ENCODE data around the gene MVB12A.

The MVB12A gene

GRCh38 chr19:17458970-17459369 is 39.1 kb downstream of the MVB12A start:
- Histone ChIP-seq H3K27me3 (replicated peaks; ENCODE audit: control insufficient read depth, insufficient read depth, low read length) (no peaks in the 10 kb centered on the region), H3K4me3 (replicated peaks; ENCODE audit: low read depth, low read length) (no peak overlapping the region), H3K36me3 (ENCODE audit: control insufficient read depth, insufficient read depth, low read length) (no peaks in the 10 kb centered on the region)
- no peak for TF ChIP-seq CTCF (IDR thresholded peaks at IDR 0.05; ENCODE audit: insufficient read depth, low read length, poor library complexity, severe bottlenecking)
- DNase-seq (ENCODE audit: extremely low read depth, insufficient read length): no peak

GRCh38 chr19:17460372-17461230 is 40.8 kb downstream of the MVB12A start, which contains the start of gene NXNL1:
TSS of gene NXNL1 (minus strand) at chr19:17460926. CDS start at chr19:17460869, 57 bp downstream.
- Histone ChIP-seq H3K27me3 (replicated peaks; ENCODE audit: control insufficient read depth, insufficient read depth, low read length) (no peaks in the 10 kb centered on the region), H3K36me3 (ENCODE audit: control insufficient read depth, insufficient read depth, low read length) (no peaks in the 10 kb centered on the region), H3K4me3 (replicated peaks; ENCODE audit: low read depth, low read length) (no peak within 1 kb of the TSS)
- no peak for DNase-seq (ENCODE audit: extremely low read depth, insufficient read length)
- TF ChIP-seq CTCF (IDR thresholded peaks at IDR 0.05; ENCODE audit: insufficient read depth, low read length, poor library complexity, severe bottlenecking): no peak

GRCh38 chr19:17466487-17466850 is 46.6 kb downstream of the MVB12A start:
- DNase-seq (ENCODE audit: extremely low read depth, insufficient read length): no peak
- Histone ChIP-seq H3K4me3 (replicated peaks; ENCODE audit: low read depth, low read length) (no peak overlapping the region), H3K36me3 (ENCODE audit: control insufficient read depth, insufficient read depth, low read length) (no peaks in the 10 kb centered on the region), H3K27me3 (replicated peaks; ENCODE audit: control insufficient read depth, insufficient read depth, low read length) (no peaks in the 10 kb centered on the region)
- no peak for TF ChIP-seq CTCF (IDR thresholded peaks at IDR 0.05; ENCODE audit: insufficient read depth, low read length, poor library complexity, severe bottlenecking)

DNA sequence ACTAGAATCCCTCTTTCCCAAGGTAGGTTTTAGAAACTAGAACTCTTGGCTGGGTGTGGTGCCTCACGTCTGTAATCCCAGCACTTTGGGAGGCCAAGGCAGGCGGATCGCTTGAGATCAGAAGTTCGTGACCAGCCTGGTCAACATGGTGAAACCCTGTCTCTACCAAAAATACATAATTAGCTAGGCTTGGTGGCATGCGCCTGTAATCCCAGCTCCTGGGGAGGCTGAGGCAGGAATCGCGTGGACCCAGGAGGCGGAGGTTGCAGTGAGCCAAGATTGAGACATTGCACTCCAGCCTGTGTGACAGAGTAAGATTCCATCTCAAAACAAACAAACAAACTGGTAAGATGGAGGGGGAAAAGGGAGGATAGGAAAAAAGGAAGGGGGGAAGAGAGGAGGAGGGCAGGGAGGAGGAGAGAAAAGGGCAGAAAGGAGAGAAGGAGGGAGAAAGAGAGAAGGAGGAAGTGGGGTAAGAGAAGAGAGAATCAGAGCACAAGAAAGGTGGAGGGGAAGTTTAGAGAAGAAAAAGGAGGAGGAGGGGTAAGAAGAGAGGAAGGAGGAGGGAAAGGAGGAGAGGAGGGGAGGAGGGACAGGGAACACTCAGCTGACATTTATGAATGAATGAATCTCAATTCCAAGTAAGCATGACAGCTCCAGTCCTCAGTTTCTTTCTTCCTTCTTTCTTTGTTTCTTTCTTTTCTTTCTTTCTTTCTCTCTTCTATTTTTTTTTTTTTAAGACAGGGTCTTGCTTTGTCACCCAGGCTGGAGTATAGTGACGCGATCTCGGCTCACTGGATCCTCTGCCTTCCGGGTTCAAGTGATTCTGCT is 47.8 kb downstream of the MVB12A start:
- no peak for DNase-seq (ENCODE audit: extremely low read depth, insufficient read length)
- TF ChIP-seq CTCF (IDR thresholded peaks at IDR 0.05; ENCODE audit: insufficient read depth, low read length, poor library complexity, severe bottlenecking): no peak
- Histone ChIP-seq H3K4me3 (replicated peaks; ENCODE audit: low read depth, low read length) (no peak overlapping the region), H3K36me3 (ENCODE audit: control insufficient read depth, insufficient read depth, low read length) (no peaks in the 10 kb centered on the region), H3K27me3 (replicated peaks; ENCODE audit: control insufficient read depth, insufficient read depth, low read length) (no peaks in the 10 kb centered on the region)

DNA sequence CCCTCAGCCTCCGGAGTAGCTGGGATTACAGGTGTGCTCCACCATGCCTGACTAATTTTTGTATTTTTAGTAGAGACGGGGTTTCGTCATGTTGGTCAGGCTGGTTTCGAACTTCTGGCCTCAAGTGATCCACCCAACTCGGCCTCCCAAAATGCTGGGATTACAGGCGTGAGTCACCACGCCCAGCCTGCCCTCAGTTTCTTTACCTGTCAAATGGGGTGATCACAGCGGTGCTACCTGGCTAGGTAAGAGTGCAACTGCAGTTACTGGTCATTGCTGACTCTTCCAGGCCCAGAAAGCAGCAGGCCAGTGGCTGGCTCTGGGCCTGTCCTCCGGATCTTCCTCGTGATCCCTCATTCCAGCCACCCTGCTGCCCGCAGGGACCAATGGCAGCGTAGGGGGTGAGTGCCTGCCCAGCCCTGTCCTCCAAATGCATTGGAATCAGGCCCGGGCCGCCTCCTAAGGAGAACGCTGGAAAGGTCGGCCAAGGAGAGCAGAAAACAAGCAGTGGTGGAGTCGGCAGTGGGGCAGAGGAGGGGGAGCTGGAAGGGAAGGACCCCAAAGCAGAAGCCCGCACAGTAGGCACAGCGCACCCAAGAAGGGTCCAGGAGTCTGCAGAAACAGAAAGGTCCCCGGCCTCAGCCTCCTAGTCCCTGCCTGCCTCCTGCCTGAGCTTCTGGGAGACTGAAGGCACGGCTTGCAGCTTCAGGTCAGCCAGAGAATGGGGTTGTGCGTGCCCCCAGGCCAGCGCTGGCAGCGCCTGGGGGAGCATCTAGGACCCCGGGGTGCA is 48.6 kb downstream of the MVB12A start:
- no peak for TF ChIP-seq CTCF (IDR thresholded peaks at IDR 0.05; ENCODE audit: insufficient read depth, low read length, poor library complexity, severe bottlenecking)
- DNase-seq (ENCODE audit: extremely low read depth, insufficient read length): no peak
- Histone ChIP-seq H3K27me3 (replicated peaks; ENCODE audit: control insufficient read depth, insufficient read depth, low read length) (no peaks in the 10 kb centered on the region), H3K4me3 (replicated peaks; ENCODE audit: low read depth, low read length) (no peak overlapping the region), H3K36me3 (ENCODE audit: control insufficient read depth, insufficient read depth, low read length) (no peaks in the 10 kb centered on the region)
